IPS DF 4.7 (cell line): Measurements from ENCODE around the gene PSMD1.
"Not testable (repeated sequence)": the region's sequence is repeated elsewhere in the genome, so short reads cannot be mapped to it uniquely, and the experiment has no call there.

Source experiments
- DNase-seq: peaks from one replicate; pipeline ENCODE4 v3.0.0-alpha.2; 2013; ENCODE audit warnings: low spot score; ENCODE audit errors: extremely low read depth

The PSMD1 gene

GRCh38 chr2:231056453-231057416 lies at the start of gene PSMD1:
Gene PSMD1 (plus strand): TSS chr2:231056867. CDS start chr2:231057026, 159 bp downstream.
- DNase-seq, result peak; percentile 83

DNA sequence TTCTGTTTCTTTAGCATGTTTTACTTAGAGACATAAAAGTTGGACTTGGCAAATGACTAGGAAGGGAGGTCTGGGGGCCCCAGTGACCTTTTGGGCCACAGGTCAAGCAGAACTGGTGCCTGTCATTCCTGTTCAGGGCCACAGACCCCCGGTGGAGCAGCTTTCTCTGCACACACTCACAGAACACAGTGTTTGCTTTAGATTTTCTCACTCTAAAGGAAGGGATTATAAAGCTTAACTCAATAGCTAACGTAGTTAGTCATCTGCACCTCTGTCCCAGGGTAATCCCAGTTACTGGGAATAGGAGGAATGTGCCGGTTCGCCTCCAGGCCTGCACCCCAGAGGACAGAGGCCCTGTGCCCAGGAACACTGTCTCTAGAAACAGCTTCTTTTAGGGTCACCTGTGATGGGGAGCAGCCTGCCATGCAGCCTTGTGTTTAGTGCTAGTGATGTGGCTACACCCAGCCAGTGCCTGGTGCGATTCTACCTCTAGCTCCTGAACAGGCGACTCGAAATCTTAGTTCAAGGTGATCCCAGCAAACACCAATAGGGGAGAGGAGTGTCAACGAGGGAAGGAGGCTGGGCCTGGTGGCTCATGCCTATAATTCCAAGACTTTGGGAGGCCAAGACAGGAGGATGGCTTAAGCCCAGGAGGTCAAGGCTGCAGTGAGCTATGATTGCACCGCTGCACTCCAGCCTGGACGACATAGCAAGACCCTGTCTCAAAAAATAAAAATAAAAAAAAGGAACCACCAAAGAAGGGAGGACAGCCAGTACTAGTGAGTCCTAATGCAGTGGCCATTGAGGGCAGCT lies 49.2 kb upstream of the PSMD1 start:
- no peak for DNase-seq

GRCh38 chr2:231008131-231008530 lies 48.5 kb upstream of the PSMD1 start:
- DNase-seq, result no peak

DNA sequence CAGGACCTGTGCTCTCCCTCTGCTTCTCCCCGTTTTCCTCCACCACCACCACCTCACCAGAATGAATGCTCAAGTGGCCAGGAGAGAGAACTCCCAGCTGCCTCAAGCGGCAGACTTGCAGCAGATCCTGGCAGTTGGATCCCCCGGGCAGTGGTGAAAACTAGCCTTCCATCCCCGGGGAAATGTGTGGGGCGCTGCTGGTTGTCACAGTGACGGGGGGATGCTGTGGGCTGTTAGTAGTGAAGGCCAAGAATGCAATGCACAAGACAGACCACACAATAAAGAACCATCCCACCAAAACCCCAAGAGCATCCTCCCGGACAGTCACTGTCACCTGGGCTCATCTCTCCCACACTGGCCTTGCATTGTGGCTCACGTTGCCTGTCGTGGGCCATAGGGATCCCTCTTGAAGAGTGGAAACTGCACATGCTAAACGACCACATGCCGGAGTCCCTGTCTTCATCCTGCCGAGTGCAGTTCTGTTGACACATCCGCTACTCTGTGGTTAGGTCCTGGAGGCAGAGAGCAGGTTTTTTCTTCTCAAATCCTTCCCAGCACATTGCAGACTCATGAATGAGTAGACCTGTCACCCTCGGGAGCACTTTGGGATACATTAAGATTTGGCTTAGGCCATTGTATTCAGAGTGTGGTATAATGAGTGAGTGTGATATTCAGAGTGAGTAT lies 47.3 kb upstream of the PSMD1 start:
- no peak for DNase-seq

DNA sequence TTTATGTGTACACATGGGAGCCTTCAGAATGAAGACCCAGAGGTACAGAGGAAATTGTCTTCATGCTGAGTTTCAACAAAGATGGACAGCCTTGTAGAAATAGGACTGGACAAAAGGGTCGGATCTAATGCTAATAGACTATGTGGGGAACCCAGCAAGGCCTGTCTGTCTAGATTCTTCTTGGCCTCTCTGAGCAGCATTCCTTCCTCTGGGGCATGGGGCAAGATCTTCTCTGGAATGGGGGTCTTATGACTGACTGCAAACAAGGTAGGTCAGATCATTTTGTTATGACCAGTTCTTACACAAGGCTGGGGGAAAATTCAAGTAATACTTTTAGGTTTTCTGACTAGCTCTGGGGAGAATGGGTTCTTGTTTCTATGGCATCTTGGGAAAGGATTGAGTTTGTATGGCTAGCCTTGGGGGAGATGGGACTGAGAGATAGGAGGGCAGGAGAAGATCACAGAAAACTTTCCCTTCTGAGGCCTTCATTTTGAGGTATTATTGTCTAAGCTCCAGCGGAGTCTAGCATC lies 46.4 kb upstream of the PSMD1 start:
- DNase-seq, result no peak

DNA sequence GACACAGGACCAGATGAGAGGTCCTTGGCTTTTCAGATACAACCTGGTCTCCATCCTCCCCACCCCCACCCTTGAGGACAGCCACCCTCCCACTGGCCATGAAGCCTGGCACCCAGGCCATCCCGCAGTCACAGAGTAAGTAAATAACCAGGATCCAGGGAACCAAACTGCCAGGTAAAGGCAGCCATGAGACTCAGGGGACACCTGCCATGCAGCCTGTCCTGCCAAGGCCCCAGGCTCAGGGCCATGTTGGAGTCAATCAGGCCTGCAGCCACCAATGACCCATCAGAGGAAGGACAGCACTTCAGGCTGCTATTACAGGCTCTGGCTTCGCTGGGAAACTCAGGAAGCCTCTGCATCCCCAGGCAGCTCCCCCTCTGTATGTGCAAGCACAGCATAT lies 45.1 kb upstream of the PSMD1 start:
- DNase-seq, result no peak

GRCh38 chr2:231012463-231012862 lies 44.2 kb upstream of the PSMD1 start:
- no peak for DNase-seq

DNA sequence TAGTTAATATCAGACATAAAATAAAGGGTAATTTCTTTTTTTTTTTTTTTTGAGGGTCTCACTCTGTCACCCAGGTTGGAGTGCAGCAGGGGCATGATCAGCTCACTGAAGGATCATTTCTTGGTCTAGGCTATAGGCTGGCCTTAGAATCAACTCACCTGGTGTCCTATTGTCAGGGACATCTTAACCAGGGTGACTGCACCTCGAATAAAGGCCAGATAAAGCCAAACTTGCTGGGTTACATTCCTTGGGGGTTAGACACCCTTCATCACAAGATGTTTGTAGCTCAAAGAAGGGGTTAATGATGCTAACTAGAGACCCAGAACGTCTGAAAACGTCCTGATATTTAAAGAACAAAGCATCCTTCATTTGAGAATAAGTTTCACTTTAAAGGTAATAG lies 42.8 kb upstream of the PSMD1 start:
- DNase-seq, result no peak

- no peak for DNase-seq
Observed at GRCh38 chr2:231015478-231015877, 41.2 kb upstream of the PSMD1 start.

GRCh38 chr2:231015926-231016325 lies 40.7 kb upstream of the PSMD1 start:
- DNase-seq, result no peak

- DNase-seq, result no peak
Observed at GRCh38 chr2:231016566-231017230, 40.0 kb upstream of the PSMD1 start.

- DNase-seq, result no peak
Observed at GRCh38 chr2:231017231-231017598, 39.5 kb upstream of the PSMD1 start.

- no peak for DNase-seq
Observed at GRCh38 chr2:231018184-231018583, 38.5 kb upstream of the PSMD1 start.

DNA sequence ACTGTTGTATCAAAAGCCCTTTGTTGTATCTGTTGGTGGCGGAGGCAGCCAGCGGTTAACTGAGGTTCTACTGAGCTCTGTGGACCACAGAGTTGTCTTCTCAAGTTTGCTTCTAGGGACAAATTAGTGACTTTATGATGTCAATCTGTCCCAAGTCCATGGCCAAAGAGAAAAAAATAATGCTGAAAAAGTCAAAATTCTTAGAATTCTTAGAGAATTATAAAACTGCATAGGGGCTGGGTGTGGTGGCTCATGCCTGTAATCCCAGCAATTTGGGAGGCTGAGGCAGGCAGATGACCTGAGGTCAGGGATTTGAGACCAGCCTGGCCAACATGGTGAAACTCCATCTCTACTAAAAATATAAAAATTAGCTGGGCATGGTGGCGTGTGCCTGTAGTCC lies 31.6 kb upstream of the PSMD1 start:
- not testable (repeated sequence) for DNase-seq

DNA sequence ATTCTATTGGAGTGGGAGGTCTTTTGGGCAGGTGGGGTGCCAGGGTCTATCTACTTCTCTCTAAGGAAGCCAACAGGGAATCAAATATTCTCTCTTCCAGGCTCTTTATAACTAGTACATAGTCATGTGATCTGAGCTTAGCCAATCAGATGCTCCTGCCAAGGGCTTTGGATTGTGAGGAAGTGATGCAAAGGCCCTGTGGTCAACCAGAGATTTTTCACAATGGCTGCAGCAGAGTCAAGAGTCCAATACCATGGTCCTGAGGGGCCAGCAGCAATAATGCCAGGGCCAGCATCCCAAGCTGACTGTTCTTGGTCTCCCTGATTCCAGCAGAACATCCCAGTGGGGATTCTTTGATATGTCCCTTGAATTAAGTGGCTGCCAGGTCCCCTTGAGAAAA lies 27.8 kb upstream of the PSMD1 start:
- DNase-seq, result no peak

- no peak for DNase-seq
Observed at GRCh38 chr2:231029563-231029962, 27.1 kb upstream of the PSMD1 start.

DNA sequence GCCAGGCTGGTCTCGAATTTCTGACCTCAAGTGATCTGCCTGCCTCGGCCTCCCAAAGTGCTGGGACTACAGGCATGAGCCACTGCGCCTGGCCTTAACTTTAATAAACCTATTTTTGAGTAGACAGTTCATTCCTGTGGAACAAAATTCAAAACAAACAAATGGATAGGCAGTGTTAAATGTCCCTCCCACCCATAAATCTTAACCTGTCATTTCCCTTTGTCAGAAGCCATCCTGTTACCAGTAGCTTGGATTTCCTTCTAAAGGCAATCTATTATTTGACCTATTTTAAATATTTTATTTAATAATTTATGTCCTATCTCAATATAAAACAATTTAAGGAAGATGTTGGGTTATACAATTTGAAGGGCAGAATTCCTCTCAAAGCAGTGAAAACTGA lies 25.9 kb upstream of the PSMD1 start:
- no peak for DNase-seq

- DNase-seq, result no peak
Observed at GRCh38 chr2:231032575-231033140, 24.0 kb upstream of the PSMD1 start.

- no peak for DNase-seq
Observed at GRCh38 chr2:231033147-231034132, 23.2 kb upstream of the PSMD1 start.
